Retina (tissue), 1 donor: ENCODE results near the gene FAM3C.
"Not testable (repeated sequence)": the region's sequence is repeated elsewhere in the genome, so short reads cannot be mapped to it uniquely, and the experiment has no call there.

Source experiments
- DNase-seq: peaks from one replicate; pipeline ENCODE4 v3.0.0-alpha.2; 2016

Gene FAM3C

GRCh38 chr7:121395961-121396757 lies at the start of gene FAM3C:
FAM3C (minus strand) TSS chr7:121396308; CDS start chr7:121382969, 13,339 bp downstream.
- DNase-seq, result peak; percentile 96

GRCh38 chr7:121442845-121443244 lies 46.7 kb upstream of the FAM3C start:
- DNase-seq, result no peak

- no peak for DNase-seq
Observed at GRCh38 chr7:121440857-121441503, 44.9 kb upstream of the FAM3C start.

- peak; percentile 75 for DNase-seq
Observed at GRCh38 chr7:121438043-121438955, 42.2 kb upstream of the FAM3C start.

- no peak for DNase-seq
Observed at GRCh38 chr7:121437470-121437869, 41.4 kb upstream of the FAM3C start.

- no peak for DNase-seq
Observed at GRCh38 chr7:121436688-121437087, 40.6 kb upstream of the FAM3C start.

- no peak for DNase-seq
Observed at GRCh38 chr7:121436136-121436535, 40.0 kb upstream of the FAM3C start.

GRCh38 chr7:121433775-121434174 lies 37.7 kb upstream of the FAM3C start:
- DNase-seq, result no peak

GRCh38 chr7:121432486-121432885 lies 36.4 kb upstream of the FAM3C start:
- not testable (repeated sequence) for DNase-seq

- DNase-seq, result no peak
Observed at GRCh38 chr7:121431996-121432395, 35.9 kb upstream of the FAM3C start.

- DNase-seq, result no peak
Observed at GRCh38 chr7:121431389-121431995, 35.4 kb upstream of the FAM3C start.

- no peak for DNase-seq
Observed at GRCh38 chr7:121430558-121430957, 34.5 kb upstream of the FAM3C start.

- DNase-seq, result no peak
Observed at GRCh38 chr7:121429798-121430197, 33.7 kb upstream of the FAM3C start.

- peak; percentile 2 for DNase-seq
Observed at GRCh38 chr7:121428855-121429489, 32.9 kb upstream of the FAM3C start.

- not testable (repeated sequence) for DNase-seq
Observed at GRCh38 chr7:121421743-121422142, 25.6 kb upstream of the FAM3C start.

- no peak for DNase-seq
Observed at GRCh38 chr7:121420976-121421375, 24.9 kb upstream of the FAM3C start.

GRCh38 chr7:121419201-121420148 lies 23.4 kb upstream of the FAM3C start:
- no peak for DNase-seq

- no peak for DNase-seq
Observed at GRCh38 chr7:121416533-121416932, 20.4 kb upstream of the FAM3C start.

GRCh38 chr7:121414436-121414835 lies 18.3 kb upstream of the FAM3C start:
- no peak for DNase-seq

GRCh38 chr7:121411597-121411979 lies 15.5 kb upstream of the FAM3C start:
- no peak for DNase-seq
